Measurements from ENCODE around the gene HPCAL4. TPM values are rescaled to one million over a fixed set of nuclear protein-coding genes. Genes with fewer than 3 reads are reported as not detected.

The HPCAL4 gene
- total RNA-seq, 4 donors from 2014 or later, result 0.17 to 1.8 TPM; not detected in 2

GRCh38 chr1:39671793-39672550 lies 19.3 kb downstream of the HPCAL4 start, which contains the start of gene NT5C1A:
TSS of gene NT5C1A (minus strand) at chr1:39672107. CDS start at chr1:39672038, 69 bp downstream.
- ATAC-seq, result peak; percentile 40
- H3K27ac ChIP-seq, result no peak within 1 kb of the TSS
- no peaks in the 10 kb centered on the region for H3K9me3 ChIP-seq
- peak within 1 kb of the TSS; percentile 28 to 57 for H3K4me3 ChIP-seq
- H3K4me1 ChIP-seq, result peaks cover 0 to 23% (median 13%) of the 10 kb centered on the region in 3 donors
- TF ChIP-seq POLR2A (IDR thresholded peaks at IDR 0.05) (no peak), EP300 (IDR thresholded peaks at IDR 0.05) (no peak), POLR2AphosphoS5 (IDR thresholded peaks at IDR 0.05) (no peak)
- TF ChIP-seq, protein P1, sequence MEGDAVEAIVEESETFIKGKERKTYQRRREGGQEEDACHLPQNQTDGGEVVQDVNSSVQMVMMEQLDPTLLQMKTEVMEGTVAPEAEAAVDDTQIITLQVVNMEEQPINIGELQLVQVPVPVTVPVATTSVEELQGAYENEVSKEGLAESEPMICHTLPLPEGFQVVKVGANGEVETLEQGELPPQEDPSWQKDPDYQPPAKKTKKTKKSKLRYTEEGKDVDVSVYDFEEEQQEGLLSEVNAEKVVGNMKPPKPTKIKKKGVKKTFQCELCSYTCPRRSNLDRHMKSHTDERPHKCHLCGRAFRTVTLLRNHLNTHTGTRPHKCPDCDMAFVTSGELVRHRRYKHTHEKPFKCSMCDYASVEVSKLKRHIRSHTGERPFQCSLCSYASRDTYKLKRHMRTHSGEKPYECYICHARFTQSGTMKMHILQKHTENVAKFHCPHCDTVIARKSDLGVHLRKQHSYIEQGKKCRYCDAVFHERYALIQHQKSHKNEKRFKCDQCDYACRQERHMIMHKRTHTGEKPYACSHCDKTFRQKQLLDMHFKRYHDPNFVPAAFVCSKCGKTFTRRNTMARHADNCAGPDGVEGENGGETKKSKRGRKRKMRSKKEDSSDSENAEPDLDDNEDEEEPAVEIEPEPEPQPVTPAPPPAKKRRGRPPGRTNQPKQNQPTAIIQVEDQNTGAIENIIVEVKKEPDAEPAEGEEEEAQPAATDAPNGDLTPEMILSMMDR (IDR thresholded peaks at IDR 0.05), result no peak
- 0 to 13% methylated on average over 1 of the region's 55 CpGs for WGBS, 2 donors (ENCODE audit: low coverage in 1 of 2)
- no peaks in the 10 kb centered on the region for H3K36me3 ChIP-seq
- peaks cover 51% of the 10 kb centered on the region for H3K27me3 ChIP-seq

- ATAC-seq, result peak; percentile 54
- no peak overlapping the region for H3K27ac ChIP-seq
Observed at GRCh38 chr1:39671433-39671792, 19.8 kb downstream of the HPCAL4 start.

DNA sequence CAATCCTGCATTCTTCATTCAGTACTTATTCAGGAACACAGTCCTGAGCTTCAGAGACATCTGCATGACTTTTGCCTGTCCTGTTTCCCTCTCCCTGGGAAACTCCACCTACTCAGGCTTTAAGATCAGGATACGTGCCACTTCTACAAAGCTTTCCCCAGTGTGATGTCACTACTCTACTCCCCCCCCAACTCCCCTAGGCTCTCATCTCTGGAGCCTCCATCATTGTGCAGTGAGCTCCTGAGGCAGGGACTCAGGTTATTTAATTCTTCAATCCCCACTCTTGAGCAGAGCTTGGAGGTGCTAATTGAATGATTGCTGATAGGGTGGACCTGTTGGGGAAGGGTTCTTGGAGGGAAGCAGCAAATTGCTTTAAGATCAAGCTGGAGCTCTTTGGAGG lies 20.5 kb downstream of the HPCAL4 start:
- 33 to 43% methylated on average over 1 of the region's 1 CpG for WGBS, 2 donors (ENCODE audit: low coverage in 1 of 2)
- TF ChIP-seq POLR2A (IDR thresholded peaks at IDR 0.05) (no peak), POLR2AphosphoS5 (IDR thresholded peaks at IDR 0.05) (no peak), EP300 (IDR thresholded peaks at IDR 0.05) (no peak)
- ATAC-seq, result no peak
- Histone ChIP-seq H3K27ac (no peak overlapping the region), H3K36me3 (no peaks in the 10 kb centered on the region), H3K9me3 (no peaks in the 10 kb centered on the region), H3K4me3 (no peak overlapping the region), H3K4me1 (peaks cover 0 to 23% (median 13%) of the 10 kb centered on the region in 3 donors), H3K27me3 (peaks cover 64% of the 10 kb centered on the region)

More at GRCh38 chr1:39671433-39671792, 19.8 kb downstream of the HPCAL4 start:
- Histone ChIP-seq H3K27me3 (peaks cover 57% of the 10 kb centered on the region), H3K4me1 (peaks cover 0 to 23% (median 13%) of the 10 kb centered on the region in 3 donors), H3K4me3 (peak overlapping the region; percentile 28 to 57), H3K9me3 (no peaks in the 10 kb centered on the region), H3K36me3 (no peaks in the 10 kb centered on the region)
- 0% methylated on average over 11 of the region's 26 CpGs; no CpG with 5 or more reads in 1 of the 2 donors for WGBS, 2 donors (ENCODE audit: low coverage in 1 of 2)
- TF ChIP-seq, protein P1 (IDR thresholded peaks at IDR 0.05), result no peak
- TF ChIP-seq EP300 (IDR thresholded peaks at IDR 0.05) (no peak), POLR2AphosphoS5 (IDR thresholded peaks at IDR 0.05) (no peak), POLR2A (IDR thresholded peaks at IDR 0.05) (no peak)

DNA sequence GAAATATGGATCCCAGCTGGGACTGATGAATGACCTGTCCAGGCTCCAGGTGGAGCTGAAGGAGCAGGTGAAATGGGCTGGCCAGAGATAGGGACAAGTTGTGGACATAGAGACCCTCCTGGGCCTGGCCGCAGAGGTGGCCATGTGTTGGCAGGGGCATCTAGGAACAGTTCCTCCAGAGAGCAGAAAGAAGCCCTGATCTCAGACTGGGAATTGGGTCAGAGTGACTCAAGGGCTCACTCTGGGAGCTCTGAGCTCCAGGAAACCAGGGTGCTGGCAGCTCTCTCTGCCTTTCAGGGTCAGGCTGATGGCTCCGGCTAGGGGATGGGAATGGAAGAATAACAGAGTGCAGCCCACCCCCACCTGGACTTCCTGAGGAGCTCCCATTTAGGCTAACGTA lies 22.3 kb downstream of the HPCAL4 start:
- peaks cover 0 to 23% (median 13%) of the 10 kb centered on the region in 3 donors for H3K4me1 ChIP-seq
- H3K27ac ChIP-seq, result no peak overlapping the region
- H3K4me3 ChIP-seq, result no peak overlapping the region
- WGBS, 2 donors (ENCODE audit: low coverage in 1 of 2), result no CpG with 5 or more reads among the region's 3 CpGs
- H3K36me3 ChIP-seq, result no peaks in the 10 kb centered on the region
- no peak for ATAC-seq
- TF ChIP-seq POLR2AphosphoS5 (IDR thresholded peaks at IDR 0.05) (no peak), POLR2A (IDR thresholded peaks at IDR 0.05) (no peak), EP300 (IDR thresholded peaks at IDR 0.05) (no peak)
- TF ChIP-seq, protein P1 (IDR thresholded peaks at IDR 0.05), result no peak
- H3K9me3 ChIP-seq, result no peaks in the 10 kb centered on the region
- peaks cover 69% of the 10 kb centered on the region for H3K27me3 ChIP-seq

DNA sequence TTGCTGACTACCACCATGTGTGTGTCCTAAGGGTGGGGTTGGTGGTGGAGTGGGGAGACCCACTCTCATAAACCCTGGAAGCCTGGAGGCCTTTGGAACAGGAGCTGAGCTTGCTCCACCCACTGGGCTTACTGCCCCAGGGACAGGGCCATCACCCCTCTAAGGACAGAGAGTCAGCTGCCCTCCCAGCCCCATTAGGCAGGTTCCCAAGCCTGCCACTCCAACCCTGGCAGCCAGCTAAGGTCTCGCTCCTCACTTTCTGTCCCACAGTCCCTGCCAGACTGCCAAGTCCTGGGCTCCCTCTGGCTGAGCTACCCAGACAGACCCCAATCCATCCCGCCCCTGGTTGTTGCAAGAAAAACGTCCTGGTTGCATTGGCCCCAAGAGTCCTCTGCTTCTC lies 23.1 kb downstream of the HPCAL4 start:
- 68% methylated on average over 2 of the region's 3 CpGs; no CpG with 5 or more reads in 1 of the 2 donors for WGBS, 2 donors (ENCODE audit: low coverage in 1 of 2)
- no peak overlapping the region for H3K4me3 ChIP-seq
- H3K4me1 ChIP-seq, result peaks cover 0 to 23% (median 13%) of the 10 kb centered on the region in 3 donors
- TF ChIP-seq EP300 (IDR thresholded peaks at IDR 0.05), result no peak
- no peak for TF ChIP-seq POLR2AphosphoS5 (IDR thresholded peaks at IDR 0.05)
- TF ChIP-seq, protein P1 (IDR thresholded peaks at IDR 0.05), result no peak
- no peak for TF ChIP-seq POLR2A (IDR thresholded peaks at IDR 0.05)
- H3K36me3 ChIP-seq, result no peaks in the 10 kb centered on the region
- no peaks in the 10 kb centered on the region for H3K9me3 ChIP-seq
- no peak for ATAC-seq
- no peak overlapping the region for H3K27ac ChIP-seq
- peaks cover 69% of the 10 kb centered on the region for H3K27me3 ChIP-seq

Measured in gastroesophageal sphincter (tissue), 4 donors.